GM12875 (cell line): ENCODE data around the gene KCTD8.

Source experiments
- H3K4me3 ChIP-seq: one replicate; pipeline ENCODE4 v1.5.1; 2011; ENCODE audit warnings: low read depth, low read length, control low read depth
- TF ChIP-seq, protein P1 (sequence below): IDR thresholded peaks from 2 replicates; pipeline ENCODE4 v1.5.1; 2011; ENCODE audit warnings: low read depth, mild to moderate bottlenecking, control low read depth, inconsistent platforms, low read length, moderate library complexity, borderline replicate concordance; ENCODE audit not compliant: insufficient read depth

The KCTD8 gene

DNA sequence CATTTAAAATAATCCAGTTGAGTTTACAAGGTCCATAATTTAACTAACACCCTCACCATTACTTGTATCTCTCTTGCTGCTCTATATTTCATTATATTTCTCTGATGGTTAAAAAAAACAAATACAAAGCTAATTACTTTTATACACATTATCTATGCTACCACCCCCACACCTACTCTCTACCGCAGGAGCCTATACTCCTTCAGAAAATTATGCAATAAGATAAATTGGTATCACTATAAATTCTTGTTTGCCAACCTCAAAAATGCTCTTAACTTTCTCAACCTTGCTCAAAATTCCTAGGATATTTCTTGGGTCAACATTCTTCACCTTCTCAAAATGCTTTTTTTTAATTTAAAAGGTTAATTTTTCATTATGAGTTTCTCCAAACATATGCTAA is 282.7 kb downstream of the KCTD8 start:
- TF ChIP-seq, protein P1, sequence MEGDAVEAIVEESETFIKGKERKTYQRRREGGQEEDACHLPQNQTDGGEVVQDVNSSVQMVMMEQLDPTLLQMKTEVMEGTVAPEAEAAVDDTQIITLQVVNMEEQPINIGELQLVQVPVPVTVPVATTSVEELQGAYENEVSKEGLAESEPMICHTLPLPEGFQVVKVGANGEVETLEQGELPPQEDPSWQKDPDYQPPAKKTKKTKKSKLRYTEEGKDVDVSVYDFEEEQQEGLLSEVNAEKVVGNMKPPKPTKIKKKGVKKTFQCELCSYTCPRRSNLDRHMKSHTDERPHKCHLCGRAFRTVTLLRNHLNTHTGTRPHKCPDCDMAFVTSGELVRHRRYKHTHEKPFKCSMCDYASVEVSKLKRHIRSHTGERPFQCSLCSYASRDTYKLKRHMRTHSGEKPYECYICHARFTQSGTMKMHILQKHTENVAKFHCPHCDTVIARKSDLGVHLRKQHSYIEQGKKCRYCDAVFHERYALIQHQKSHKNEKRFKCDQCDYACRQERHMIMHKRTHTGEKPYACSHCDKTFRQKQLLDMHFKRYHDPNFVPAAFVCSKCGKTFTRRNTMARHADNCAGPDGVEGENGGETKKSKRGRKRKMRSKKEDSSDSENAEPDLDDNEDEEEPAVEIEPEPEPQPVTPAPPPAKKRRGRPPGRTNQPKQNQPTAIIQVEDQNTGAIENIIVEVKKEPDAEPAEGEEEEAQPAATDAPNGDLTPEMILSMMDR, result no peak
- H3K4me3 ChIP-seq, result no peak overlapping the region

DNA sequence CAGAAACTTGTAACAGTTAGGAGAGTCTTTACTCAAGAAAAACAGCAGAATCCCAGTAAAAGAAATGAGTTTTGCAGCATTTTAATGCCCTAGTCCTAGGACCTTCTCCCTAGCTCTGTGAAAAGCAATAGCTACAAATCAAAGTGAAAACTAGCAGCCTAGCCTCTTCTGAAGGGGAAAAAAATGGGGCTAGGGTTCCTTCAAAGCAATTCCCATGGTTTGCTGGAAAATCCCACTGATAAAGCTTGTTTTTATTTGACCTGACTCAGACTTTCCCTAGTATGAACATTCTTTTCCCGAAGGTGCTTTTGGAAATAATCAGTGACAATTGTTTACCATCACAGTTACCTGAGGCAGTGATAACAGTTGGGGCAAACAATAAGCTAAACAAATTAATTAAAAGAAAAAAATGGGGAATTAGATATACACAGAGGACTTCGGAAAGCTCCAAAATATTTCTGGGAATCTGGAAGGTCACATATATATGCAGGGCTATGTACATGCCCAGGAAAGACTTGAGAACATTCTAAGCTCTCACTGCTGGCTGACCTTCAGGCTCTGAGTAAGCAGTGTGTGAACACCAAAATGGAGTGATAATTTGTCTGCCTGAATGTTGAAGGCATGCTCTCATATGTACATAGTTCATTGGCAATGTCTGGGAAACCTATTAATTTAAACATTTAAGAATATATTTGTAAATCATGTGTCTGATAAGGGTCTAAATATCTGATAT is 285.9 kb downstream of the KCTD8 start:
- no peak overlapping the region for H3K4me3 ChIP-seq
- TF ChIP-seq, protein P1, result no peak

DNA sequence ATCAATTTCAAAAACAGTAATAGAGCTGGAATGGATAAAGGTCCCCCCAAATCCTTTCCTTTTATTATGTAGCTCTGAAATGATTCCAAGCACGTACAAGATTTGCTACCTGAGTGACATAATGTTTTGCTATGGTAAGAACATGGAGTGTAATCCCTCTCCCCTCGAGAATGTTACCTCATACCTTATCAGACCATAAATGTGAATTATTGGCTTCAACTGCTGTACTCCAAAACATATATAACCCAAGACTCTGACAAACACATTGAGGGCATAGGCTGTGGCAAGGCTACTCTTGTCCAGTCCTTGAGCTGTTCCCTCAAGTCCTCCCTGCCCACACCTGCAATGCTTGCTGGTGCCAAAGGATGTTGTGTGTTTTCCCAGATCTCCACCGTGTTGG is 286.9 kb downstream of the KCTD8 start:
- no peak overlapping the region for H3K4me3 ChIP-seq
- TF ChIP-seq, protein P1, result no peak

DNA sequence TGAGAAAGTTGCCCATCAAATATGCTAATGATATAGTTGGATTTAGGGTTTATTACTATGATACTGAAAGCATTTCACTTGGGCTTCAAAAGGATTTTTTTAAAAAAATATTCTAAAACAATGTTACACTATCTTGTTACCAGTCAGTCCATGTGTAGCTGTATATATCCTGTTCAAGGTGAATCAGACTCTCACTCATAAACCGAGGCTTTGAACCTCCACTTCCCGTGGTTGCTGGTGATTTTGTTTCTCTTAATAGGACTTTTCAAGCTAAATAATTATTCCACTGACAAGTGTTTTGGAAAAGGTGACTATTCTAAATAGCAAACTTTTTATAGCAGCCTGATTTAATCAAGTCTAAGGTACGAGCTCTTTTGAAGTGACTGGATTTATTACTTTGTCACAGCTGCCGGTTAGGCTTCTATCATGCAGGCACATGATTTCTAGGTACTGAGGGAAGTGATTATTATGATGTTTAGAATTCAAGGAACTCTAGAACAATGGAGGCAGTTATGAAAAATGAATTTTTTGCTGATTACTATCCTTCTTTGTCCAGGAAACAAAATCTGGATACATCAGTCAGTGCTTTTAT is 287.7 kb downstream of the KCTD8 start:
- TF ChIP-seq, protein P1, result no peak
- H3K4me3 ChIP-seq, result no peak overlapping the region

GRCh38 chr4:44159991-44160390 is 288.6 kb downstream of the KCTD8 start:
- TF ChIP-seq, protein P1, result no peak
- no peak overlapping the region for H3K4me3 ChIP-seq

GRCh38 chr4:44157611-44158277 is 290.9 kb downstream of the KCTD8 start:
- no peak overlapping the region for H3K4me3 ChIP-seq
- TF ChIP-seq, protein P1, result no peak
